Daoy (cell line): ENCODE measurements around the gene ZNF121. TPM values are rescaled to one million over a fixed set of nuclear protein-coding genes. Genes with fewer than 3 reads are reported as not detected.
A peak's percentile ranks its signal among the peaks of the same experiment; 100 is the strongest.
"Not testable (repeated sequence)": the region's sequence is repeated elsewhere in the genome, so short reads cannot be mapped to it uniquely, and the experiment has no call there.

ENCODE experiments used
- DNase-seq: peaks from one replicate; pipeline ENCODE4 v3.0.0-alpha.2; 2015; ENCODE audit warnings: low read depth
- total RNA-seq: library from RNA; depleted of rRNA; stranded (reverse); fragments of >200 nt; shearing (Covaris generic); gene quantifications from 2 replicates; pipeline ENCODE4 v1.2.3, GENCODE V29; 2014; rRNA removed

The ZNF121 gene
- total RNA-seq: 33.5 and 35.8 TPM in 2 replicates

DNA sequence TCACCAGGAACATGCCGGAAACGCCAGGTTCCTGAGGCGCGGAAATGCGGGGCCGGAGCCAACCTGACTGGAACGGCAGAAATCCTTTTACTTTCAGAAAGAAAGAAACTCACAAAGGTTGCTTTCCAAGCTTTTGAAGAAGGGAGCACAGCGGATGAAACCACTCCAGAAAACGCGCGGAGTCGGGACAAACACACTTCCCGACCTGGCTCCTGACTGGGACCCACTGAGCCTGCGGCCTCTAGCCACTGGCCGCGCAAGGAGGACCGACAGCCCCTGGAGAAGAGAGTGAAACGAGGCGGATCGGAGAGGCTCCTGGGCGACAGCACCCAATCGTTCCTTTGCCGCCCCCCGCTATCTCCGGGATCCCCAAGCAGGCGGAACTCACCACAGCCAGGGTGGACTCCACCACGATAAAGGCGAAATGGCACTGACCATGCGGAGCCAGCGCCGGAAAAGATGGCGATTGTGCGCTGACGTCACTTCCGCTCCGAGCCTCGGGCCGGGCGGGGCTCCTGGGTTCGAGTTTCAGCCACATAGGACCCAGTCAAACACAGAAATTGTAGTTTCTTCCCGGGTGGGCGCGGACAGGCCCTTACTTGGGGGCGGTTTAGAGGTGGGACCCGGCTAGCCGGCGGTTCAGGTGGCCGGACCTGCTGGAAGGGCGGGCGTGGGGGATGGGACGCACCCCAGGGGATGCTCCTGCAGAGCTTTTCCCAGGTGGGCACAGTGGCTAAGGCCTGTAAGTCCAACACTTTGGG lies at the start of gene ZNF121:
ZNF121 (minus strand) TSS at position 432 of the 761 bp plus-strand sequence. CDS start 16,407 bp downstream, outside the sequence.
- peak; percentile 91 for DNase-seq

DNA sequence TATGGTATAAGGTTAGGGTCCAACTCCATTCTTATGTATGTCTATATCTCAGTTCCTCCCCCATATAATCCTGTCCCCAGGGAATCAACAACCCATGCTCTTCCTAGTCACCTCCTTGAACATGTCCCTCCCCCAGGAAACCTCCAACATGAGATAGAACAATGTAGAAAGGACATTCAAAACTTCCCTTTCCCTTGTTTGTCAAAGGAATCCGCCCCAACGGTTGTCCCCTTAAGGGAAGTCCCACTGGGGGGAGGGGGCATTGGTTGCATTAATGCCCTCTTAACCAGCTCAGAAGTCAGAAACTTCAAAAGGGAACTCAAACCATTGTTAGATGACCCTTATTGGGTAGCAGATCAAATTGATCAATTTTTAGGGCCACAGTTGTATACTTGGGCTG lies 43.6 kb upstream of the ZNF121 start:
- no peak for DNase-seq

DNA sequence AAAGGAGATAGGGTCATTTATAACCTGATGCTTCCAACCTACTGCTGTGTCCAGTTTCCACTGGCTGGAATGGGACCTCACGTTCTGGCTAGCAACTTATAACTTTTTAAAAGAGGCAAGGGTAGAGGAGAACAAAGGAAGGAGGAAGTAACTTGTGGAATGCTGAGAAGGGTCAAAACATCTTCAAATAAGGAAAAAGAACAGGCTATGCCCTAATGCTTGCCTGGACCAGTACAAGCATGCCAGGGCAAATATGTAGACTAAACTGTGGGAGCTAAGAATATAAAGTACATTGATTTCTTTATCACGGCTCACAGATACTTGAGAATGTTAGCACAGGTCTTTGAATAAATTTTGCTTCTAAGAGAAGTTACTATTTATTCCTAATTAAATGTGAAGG lies 38.2 kb upstream of the ZNF121 start:
- no peak for DNase-seq

DNA sequence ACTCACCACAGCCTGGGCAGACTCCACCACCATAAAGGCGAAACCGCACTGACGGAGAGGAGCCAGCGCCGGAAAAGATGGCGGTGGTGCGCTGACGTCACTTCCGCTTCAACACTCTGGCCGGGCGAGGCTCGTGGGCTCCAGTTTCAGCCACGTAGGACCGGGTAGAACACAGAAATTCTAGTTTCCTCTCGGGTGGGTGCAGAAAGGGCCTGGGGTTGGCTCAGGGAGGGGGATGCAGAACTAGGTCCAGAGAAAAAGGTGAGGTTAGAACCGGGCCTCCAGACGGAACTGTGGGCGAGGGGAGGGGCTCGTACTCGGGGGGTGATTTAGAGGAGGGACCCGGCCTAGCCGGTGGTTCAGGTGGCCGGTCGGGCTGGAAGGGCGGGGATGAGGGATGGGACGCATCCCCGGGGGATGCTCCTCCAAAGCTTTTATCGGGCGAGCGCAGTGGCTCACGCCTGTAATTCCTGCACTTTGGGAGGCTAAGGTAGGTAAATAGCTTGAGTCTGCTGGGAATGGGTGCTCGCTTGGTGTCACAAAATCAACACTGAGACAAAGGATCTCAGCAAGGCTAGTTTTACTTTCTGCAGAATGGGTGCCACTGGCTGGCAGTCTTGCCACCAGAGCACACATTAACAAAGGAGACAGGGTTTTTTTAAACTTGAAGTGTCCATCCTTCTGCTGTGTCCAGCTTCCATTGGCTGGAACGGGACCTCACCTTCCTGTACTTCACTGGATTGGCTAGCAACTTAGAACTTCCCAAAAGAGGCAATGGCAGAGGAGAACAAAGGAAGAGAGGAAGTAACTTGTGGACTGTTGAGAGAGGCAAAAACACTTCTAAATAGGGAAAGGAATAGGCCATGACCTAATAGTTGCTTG lies 37.1 kb upstream of the ZNF121 start, which contains the start of gene ZNF561:
ZNF561 (minus strand) TSS at position 77 of the 882 bp plus-strand sequence. CDS start 1,776 bp downstream, outside the sequence.
- DNase-seq: peak; percentile 94

- DNase-seq: no peak
Measured at GRCh38 chr19:9620842-9621155, 36.5 kb upstream of the ZNF121 start.

GRCh38 chr19:9615844-9616243 lies 31.5 kb upstream of the ZNF121 start:
- DNase-seq: no peak

- DNase-seq: no peak
Measured at GRCh38 chr19:9610484-9611113, 26.3 kb upstream of the ZNF121 start.

DNA sequence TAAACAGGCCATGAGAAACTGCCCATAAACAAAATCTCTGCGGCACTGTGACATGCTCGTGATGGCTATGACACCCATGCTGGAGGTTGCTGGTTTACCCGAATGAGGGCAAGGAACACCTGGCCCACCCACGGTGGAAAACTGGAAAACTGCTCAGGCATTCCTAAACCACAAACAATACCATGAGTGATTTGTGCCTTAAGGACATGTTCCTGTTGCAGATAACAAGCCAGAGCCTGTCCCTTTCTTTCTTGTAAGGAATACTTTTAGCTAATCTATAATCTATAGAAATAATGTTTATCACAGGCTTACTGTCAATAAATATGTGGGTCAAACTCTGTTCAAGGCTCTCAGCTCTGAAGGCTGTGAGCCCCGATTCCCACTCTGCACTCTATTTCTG lies 24.6 kb upstream of the ZNF121 start:
- no peak for DNase-seq

- peak; percentile 83 for DNase-seq
Measured at GRCh38 chr19:9597027-9597426, 12.7 kb upstream of the ZNF121 start.

GRCh38 chr19:9586764-9587163 lies 2.5 kb upstream of the ZNF121 start:
- DNase-seq: peak; percentile 77

DNA sequence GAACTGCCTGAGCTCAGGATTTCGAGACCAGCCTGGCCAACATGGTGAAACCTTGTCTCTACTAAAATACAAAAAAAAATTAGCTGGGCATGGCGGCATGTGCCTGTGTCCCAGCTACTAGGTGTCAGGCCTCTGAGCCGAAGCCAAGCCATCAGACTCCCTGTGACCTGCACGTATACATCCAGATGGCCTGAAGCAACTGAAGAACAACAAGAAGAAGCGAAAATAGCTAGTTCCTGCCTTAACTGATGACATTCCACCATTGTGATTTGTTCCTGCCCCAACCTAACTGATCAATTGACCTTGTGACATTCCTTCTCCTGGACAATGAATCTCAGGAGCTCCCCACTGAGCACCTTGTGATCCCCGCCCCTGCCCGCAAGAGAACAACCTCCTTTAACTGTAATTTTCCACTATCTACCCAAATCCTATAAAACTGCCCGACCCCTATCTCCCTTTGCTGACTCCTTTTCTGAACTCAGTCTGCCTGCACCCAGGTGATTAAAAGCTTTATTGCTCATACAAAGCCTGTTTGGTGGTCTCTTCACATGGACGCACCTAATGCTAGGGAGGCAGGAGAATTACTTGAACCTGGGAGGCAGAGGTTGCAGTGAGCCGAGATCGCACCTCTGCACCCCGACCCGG lies 2.1 kb downstream of the ZNF121 start:
- DNase-seq: not testable (repeated sequence)

- no peak for DNase-seq
Measured at GRCh38 chr19:9580728-9581127, 3.6 kb downstream of the ZNF121 start.

DNA sequence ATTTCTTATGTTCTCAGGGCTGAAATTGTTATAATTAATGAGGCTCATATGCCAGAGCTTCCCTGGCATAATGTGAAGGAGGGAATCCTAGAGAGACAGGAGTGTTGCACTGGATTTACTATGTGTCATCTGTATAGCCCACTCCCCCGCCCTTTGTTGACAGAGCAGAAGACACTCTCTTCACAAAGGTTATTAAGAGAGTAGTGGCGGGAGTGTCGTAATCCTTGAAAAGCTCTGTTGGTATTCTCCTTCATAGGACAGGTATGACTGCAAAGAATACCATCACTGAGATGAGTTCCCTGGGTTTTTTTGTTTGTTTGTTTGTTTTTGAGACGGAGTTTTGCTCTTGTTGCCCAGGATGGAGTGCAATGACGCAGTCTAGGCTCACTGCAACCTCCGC lies 14.0 kb downstream of the ZNF121 start:
- no peak for DNase-seq

DNA sequence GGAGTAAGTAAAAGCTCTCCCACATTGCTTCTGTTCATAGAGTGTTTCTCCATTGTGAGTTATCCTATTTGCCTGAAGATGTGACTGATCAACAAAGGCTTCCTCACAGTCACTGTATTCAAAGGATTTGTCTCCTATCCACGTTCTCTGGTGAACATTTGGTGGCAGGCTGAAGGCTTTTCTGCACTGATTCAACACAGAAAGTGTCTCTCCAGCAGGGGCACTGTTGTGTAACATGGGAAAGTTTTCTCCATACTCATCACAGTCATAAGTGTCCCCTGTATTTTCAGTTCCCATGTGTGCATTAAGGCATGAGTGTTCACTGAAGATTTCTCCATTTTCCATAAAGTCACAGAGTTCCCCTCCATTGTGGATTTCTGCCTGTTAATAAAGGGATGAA lies 17.6 kb downstream of the ZNF121 start:
- no peak for DNase-seq

GRCh38 chr19:9565900-9566705 lies 18.2 kb downstream of the ZNF121 start:
- no peak for DNase-seq

- no peak for DNase-seq
Measured at GRCh38 chr19:9552536-9553274, 31.6 kb downstream of the ZNF121 start.

- DNase-seq: no peak
Measured at GRCh38 chr19:9547870-9548269, 36.4 kb downstream of the ZNF121 start.

- DNase-seq: not testable (repeated sequence)
Measured at GRCh38 chr19:9541281-9541680, 43.0 kb downstream of the ZNF121 start.

DNA sequence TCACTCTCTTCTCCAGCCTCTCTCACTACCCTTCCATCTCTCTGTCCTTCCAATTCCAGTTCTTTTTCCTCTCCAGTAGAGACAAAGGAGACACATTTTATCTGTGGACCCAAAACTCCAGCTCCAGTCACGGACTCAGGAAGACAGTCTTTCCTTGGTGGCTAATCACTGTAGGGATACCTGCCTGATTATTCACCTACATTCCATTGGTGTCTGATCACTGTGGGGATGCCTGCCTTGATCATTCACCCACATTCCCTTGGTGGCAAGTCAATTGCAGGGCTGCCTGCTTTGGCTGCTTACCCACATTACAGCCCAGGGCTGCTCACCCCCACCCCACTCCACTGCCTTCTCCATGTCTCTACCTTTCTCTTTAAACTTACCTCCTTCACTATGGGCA lies 44.4 kb downstream of the ZNF121 start:
- DNase-seq: not testable (repeated sequence)

GRCh38 chr19:9539201-9539600 lies 45.1 kb downstream of the ZNF121 start:
- DNase-seq: not testable (repeated sequence)
